D341Med (cell line): ENCODE results near the gene HTRA2.
A peak's percentile ranks its signal among the peaks of the same experiment; 100 is the strongest.
"Not testable (repeated sequence)": the region's sequence is repeated elsewhere in the genome, so short reads cannot be mapped to it uniquely, and the experiment has no call there.

Experiments
- DNase-seq: peaks from one replicate; pipeline ENCODE4 v3.0.0; 2012; ENCODE audit warnings: low spot score

HTRA2 gene

DNA sequence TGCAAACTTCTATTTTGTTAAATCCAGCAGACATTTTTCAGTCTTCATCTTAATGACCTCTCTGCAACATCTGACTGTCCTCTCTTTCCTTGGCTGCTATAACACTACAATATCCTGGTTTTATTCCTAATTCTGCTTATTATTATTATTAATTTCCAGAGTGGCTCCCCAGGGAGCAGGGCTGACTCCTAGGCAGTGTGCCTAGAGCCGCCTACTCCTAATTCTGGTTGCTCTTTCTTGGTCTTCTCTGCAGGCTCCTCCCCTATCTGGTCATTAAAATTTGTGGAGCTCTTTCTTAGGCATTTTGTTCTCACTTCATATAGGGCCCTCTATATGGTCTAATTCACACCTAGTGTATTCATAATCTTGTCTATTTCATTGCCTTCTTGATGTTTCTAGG, 13.2 kb downstream of the HTRA2 start:
- DNase-seq, result no peak

DNA sequence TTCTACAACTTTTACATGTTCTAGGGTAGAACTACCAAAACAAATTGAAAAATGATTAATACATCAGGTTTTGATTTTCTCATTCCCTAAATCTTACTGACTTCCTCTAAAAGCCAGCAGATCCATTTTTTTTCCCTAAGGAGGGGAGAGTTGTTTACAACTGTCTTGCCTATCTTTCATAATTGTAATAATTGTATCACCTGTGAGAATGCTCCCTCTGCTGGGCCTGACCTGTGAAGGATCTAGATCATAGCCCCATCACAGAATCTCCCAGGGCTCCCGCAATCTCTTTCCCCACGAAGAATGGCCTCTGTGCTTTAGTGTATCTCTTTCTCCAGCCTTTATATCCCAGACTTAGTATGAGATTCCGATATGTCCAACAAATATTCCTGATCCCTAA, 14.9 kb downstream of the HTRA2 start:
- DNase-seq, result no peak

DNA sequence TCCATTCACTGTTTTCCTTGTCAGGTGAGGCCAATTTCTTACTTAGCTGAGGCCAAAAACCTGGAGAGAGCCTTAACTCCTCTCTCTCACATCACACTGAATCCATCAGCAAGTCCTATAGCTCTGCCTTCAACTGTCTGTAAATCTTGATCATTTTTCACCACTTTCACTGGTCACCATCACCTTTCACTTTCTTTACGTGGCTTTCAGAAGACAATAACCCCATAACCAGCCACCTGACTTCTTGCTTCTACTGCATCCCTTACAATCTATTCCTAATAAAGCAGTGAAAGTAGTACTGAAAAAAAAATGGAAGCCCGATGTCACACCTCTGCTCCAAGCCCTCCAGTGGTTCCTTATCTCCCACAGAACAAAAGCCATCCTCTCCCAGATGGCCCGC, 16.3 kb downstream of the HTRA2 start:
- DNase-seq, result no peak

DNA sequence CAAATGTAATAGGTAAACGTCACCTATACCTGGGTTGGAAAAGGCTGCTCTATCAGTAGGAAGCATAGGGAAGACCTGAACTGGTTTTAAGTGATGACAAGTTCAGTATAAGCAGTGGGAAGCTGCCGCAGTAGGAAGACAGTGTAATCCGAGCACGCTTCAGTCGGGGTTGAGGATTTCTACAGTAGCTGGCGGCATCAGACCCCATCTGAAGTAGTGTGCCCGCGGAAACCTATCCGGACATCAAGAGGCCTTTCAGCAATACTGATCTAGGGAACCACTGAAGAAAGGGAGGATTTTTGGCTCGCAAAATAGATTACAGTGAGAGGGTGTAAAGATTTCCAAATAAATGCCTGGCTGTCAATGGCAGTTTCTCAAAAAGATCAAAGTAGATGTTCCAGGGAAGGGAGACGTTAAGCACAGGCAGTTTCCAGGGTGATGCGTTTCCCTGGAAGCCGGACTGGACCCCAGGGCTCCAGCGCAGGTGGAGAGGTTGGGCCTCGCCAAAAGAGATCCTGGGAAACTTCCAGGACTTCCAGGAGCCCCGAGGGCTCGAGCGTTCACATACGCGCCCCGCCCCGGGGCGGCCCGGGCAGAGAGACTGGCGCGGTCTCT, 18.7 kb downstream of the HTRA2 start:
- DNase-seq, result peak; percentile 47

DNA sequence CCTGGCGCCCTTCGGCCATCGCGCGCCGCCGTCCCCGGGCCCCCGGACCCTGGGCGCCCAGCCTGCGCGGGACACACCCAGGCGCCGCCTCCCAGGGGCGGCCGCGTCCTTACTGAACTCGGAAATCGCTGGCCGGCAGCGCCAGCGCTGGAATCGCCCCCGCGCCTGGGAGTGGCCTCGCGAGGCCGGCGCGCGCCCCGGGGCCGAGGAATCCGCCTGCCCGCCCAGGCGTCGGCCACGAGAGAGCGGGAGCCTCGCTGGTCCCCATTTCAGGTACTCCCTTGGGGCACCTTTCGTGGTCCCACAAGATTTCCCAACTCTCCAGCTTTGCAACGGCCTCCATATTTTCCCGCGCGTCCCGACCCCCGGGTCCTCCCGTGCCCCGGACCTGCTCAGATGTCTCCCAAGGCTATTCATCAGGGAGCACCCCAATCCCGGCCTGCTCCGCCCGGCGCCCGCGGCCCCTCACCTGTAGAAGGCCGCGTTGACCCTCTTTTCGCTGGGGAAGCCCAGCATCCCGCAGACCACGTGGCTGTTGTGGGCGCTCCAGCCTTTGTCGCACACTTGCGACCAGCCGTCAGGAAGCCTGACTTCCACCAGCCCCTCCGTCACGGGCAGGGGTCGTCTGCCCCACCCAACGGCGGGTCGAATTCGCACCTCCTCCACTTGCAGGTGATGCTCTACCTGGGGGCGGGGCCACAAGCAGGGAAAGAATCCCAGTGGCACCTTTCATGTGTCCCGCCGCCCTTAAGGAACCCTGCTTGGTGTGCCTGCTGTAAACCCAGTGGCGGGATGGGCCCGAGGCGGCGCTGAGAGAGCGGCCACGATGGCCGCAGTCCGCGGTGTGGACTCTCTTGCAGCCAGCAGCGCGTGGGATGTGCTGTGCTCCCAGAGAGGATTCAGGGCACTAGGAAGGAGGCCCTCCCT, 19.4 kb downstream of the HTRA2 start:
- peak; percentile 77 for DNase-seq

DNA sequence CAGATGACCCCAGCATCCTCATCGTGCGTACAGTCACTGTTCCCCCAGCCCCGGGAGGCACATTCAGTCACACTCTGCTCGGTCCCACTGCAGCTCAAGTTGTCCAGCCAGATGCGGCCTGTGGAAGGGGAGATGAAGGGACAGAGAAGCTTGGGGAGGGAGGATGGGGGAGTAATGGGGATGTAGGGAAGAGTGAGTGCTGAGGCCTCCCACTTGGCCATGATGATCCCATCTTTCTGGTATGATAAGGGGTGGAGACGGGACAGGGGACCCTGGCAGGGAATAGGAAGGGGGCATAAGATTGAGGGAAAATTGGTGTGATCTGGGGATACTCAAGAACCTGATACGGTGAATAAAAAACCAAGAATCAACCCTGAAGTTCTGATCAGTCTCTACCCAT, 20.5 kb downstream of the HTRA2 start:
- no peak for DNase-seq

DNA sequence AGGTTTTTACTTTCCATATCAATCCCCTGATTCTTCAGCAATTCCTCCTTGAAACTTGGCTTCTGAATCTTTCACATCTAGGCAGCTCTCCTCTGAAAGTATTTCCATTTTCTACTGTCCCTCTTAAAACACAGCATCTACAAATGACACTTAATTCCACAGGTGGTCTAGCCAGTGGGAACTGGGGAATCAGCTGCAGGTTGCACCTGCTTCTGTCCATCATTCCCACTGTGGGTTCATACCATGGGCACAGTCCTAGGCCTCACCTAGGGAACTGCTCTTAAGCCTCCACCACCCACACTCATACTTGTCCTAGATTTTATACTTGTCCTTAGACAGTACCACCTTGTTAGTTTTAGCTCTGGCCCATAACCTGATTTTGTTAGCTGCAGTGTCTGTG, 21.8 kb downstream of the HTRA2 start:
- no peak for DNase-seq

DNA sequence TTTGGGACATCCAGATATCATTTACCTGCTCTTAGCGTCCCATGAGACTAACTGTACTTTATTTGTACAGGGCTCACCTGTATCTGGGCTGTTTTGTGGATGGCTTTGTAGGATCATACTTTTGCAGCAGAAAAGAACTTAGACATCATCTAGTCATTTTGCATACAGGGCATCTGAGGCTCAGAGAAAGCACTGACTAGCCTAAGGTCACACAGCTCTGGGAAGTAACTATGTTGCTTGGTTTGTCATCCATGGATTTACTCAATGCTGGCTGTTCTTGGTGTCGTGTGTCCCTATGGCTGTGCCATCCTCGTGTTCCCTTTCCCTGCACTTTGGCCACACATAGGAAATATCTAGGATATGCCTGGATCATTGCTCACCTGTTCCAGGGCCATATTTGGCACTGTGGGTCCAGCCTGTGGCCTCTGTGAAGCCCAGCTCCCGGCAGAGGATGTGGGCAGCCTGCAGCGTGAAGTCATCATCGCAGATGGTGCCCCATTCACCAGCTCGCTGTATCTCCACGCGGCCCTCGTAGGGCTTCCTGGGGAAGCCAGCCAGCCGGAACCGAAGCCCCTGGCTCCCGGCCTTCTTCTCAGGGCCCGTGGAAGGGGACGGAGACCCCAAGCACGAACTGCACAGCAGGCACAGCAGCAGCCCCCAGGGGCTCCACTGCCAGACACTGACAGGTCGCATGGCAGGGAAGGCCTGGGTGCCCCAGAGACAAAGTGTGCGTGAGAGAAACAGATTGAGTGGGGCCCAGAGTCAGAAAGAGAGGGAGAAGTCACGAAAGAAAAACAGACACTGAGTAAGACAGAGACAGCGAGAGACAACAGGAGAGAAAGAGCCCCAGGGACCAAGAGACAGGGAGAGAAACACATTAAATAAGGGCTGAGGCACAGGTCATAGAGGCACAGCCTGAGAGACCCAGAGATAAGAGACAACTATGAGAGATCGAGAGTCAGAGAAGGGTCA, 22.5 kb downstream of the HTRA2 start:
- no peak for DNase-seq

DNA sequence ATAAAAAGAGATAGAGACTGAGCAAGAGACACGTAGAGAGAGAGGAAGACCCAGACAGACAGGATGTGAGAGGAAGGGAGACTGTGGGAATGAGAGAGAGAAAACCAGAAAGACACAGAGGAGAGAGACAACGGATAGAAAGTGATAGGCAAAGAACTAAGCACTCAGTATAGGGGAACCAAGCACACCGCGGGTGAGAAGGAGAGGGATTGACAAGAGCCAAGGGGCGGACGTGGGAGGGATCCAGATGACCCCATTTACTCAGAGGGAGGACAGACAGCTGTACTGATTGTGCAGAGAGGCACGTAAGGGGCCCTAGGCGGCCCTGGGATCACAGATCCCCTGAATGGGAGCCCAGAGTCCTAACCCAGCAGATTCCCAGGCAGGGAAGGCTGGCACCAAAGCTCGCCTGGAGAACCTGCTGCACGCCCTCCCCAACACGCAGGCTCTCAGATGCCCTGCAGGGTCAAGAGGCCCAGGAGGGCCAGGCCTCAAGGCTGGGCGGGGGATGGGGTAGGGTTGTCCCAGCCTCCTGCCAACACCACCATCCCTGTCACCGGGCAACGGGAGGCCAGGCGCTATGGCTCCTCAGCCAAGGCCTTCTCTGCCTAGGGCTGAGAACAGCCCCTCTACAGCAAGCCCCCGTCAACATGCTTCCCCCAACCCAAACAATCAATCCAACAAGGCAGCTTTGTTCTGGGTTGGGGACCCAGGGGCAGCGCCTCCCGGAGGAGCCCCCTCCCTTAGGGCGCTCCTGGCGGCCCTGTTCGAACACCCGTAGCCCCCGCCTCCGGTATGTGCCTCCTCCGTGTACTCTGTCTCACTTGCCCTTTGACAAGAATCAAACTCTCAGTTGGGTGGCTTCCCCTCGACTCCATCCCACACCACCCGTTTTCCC, 23.4 kb downstream of the HTRA2 start:
- DNase-seq, result no peak

DNA sequence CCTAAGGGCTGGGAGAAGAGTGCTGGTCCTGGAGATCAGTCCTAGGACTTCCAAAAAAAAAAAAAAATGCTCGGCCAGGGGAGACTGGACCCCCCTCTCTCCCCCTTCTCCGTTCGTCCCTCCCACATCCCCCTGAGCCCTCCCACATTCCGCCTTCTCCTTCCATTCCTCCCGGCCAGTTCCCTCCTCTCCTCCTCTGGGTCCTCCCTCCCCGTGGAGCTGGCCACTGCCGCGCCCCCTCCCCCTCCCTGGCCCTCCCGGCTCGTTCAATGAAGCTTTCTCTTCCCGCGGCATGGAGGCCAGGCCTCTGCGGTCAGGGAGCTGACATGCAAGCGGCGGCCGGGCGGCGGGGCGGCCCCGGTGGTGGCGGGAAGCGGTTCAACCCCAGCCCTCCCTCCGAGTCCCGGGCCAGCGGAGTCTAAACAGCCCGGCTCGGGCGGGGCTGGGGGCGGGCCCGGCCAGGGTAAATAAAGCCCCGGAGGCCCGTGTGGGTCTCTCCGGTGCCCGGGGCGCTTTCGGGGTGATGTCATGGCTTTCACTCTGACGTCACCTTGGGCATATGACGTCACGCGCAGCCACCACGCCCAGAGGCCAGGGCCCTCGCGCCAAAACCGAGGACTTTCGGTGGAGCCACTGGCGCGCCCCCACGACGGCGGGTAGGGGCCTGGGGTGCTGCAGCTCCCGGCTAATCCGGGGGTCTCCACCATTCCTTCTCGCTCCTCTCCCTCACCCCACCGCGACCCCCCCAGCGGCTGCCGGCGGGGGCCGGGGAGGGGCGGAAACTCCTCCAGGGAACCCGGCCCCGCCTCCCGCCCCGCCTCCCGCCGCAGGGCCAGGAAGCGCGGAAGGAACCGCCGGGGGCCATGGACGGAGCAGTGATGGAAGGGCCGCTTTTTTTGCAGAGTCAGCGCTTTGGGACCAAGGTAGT, 24.4 kb downstream of the HTRA2 start, which contains the start of the genes DOK1 and LOXL3:
TSS of gene DOK1 (plus strand) at position 829 of the 928 bp plus-strand sequence. CDS start at position 864, 35 bp downstream.
TSS of gene LOXL3 (minus strand) at position 51 of the 928 bp plus-strand sequence. CDS start 1,308 bp downstream, outside the sequence.
- peak; percentile 83 for DNase-seq

DNA sequence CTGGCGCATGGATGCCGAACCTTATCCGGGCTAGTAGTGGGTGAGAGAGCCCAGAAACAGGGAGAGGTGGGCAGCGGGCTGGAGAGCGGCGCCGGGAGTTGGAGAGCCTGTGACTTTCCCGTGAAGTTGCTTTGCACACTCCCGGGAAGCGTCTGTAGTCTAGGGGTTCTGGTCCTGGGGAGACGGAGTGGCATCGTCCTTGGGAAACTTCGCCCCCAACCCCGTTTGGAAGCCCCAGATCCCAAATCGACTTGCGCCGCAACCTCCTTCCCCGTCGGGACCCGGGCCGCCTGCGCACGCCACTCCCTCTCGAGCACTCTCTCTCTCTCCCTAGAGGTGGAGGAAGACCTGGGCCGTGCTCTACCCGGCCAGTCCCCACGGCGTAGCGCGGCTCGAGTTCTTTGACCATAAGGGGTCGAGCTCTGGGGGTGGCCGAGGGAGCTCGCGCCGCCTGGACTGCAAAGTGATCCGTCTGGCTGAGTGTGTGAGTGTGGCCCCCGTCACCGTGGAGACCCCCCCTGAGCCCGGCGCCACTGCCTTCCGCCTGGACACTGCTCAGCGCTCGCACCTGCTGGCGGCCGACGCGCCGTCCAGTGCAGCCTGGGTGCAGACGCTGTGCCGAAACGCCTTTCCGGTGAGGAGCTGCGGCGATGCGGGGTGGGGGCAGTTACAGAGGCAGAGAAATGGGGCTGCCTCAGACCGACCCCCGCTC, 25.2 kb downstream of the HTRA2 start:
- peak; percentile 47 for DNase-seq

DNA sequence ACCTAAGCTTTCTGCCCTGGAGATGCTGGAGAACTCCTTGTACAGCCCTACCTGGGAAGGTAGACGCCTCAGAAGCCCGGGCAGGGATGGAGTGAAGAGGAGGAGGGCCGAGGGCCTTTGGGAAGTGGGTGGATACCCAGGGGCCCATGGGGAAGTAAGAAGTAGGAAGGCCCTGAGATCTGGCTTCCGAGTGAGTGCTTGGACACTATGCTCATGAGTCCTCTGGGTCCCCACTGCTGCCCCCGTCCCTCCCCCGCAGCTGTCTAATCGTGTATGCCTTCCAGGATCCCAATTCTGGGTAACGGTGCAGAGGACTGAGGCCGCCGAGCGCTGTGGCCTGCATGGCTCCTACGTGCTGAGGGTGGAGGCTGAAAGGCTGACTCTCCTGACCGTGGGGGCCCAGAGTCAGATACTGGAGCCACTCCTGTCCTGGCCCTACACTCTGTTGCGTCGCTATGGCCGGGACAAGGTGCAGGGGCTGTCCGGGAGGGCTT, 25.9 kb downstream of the HTRA2 start:
- no peak for DNase-seq

DNA sequence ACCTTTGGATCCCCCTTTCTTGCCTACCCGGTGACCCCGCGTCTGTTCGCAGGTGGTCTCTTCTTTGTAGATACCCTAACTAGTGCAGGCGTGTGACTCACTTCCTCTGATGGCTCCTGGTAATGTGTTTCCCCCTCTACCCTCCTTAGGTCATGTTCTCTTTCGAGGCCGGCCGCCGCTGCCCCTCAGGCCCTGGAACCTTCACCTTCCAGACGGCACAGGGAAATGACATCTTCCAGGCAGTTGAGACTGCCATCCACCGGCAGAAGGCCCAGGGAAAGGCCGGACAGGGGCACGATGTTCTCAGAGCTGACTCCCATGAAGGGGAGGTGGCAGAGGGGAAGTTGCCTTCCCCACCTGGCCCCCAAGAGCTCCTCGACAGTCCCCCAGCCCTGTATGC, 26.4 kb downstream of the HTRA2 start:
- no peak for DNase-seq

DNA sequence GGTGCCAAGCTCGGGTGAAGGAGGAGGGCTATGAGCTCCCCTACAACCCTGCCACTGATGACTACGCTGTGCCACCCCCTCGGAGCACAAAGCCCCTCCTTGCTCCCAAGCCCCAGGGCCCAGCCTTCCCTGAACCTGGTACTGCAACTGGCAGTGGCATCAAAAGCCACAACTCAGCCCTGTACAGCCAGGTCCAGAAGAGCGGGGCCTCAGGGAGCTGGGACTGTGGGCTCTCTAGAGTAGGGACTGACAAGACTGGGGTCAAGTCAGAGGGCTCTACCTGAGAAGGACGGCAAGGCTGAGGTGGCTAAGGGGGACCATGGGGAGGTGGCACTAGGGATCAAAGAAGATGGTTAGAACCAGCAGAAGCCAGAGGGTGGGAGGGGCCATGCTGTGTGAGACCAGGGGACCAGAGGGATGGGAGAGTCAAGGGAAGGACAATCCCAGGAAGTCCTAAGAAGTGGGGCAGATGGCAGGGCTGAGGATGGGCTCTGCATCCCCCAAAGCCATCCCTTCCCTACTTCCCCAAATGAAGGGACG, 27.2 kb downstream of the HTRA2 start:
- DNase-seq, result no peak

DNA sequence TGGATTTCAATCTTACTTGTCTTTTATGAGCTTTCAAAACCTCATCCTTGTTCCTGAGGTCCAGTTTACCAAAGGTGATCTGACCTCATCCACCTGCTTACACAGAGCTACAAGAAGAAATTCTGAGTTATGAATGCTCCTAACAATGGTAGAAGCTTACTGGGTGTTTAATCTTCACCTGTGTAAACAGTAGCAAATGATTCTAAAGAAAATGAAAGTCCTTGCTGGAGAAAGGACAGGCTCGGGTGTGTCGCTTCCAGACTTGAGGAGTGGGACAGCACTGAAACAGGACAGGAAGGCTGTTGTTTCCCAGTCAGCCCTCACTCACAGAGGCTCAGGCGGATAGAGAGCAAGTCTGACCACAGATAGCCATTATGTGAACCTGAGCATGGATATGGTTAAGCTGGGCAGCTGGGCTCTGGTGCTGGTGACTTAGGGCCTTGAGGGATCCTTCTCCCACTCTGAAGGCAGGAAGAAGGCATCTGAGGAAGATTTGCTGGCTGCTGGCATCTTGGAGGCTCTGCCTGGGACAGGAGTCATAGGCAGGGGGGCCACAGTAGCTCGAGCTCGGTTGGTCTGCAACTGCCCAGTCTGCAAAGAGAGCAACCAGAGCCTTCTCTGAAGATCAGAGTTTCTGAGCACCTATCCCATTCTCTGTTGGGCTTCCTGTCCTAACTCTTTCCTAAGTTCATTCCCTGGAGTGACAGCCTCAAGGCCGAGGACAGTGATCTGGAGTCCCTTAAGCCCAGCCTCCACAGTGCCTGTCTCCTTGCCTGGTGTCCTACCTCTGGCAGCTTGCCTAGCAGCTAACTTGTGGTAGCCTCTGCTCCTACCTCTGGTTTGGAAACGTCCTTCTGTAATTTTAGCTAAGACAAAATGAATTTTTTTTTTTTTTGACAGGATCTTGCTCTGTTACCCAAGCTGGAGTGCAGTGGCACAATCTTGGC, 28.8 kb downstream of the HTRA2 start:
- DNase-seq, result no peak

DNA sequence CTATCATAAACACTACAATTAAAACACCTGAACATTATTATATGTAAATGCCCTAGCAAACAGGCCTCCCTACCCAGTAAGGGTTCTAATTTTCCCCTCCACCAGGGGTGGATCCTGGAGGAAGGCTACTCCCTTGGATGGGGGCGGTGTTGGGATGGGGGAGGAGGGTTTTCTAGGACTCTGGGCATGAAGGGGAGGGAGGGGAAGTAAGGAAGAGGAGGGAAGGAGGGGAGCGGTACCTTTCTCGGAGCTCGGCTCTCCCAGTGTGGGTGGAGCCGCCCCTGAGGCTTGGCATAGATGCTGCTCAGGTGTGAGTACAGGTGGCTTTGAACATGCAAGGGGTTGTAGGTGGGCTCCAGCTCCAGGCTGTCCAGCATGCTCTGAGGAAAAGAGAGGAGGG, 30.2 kb downstream of the HTRA2 start:
- no peak for DNase-seq

DNA sequence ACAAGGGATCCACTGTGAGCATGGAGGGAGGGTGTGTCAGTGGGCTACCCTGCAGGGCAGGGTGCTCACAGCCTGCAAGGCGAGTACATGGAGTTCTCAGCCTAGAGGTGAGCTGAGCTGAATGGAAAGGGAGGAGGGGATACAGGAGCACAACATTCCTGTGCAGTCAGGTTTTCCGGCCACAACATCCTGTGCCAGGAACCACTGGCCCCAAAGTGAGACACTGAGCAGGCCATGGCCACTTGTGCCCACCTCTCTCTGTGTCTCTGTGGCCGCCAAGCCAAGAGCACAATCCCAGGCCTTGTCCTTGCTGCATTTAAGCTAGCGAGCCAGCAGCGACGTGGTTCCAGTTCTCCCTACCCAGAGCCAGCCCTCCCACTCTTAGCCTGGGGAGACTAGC, 30.9 kb downstream of the HTRA2 start:
- DNase-seq, result no peak

DNA sequence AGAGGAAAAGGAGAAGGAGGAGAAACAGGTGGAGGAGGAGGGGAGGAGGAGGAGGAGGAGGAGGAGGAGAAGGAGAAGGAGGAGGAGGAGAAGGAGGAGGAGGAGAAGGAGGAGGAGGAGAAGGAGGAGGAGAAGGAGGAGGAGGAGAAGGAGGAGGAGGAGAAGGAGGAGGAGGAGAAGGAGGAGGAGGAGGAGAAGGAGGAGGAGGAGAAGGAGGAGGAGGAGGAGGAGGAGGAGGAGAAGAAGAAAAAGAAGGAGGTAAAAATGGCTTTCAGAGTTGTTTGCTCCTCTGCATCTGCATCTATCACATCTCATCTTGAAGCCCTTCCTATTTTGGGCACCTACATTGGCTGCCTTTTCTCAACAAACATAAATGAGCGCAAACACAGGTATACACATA, 31.3 kb downstream of the HTRA2 start:
- not testable (repeated sequence) for DNase-seq
